Breast epithelium (tissue), 3 donors: ENCODE results near the gene FRG1.
"Not testable (repeated sequence)": the region's sequence is repeated elsewhere in the genome, so short reads cannot be mapped to it uniquely, and the experiment has no call there.

Experiments used
- POLR2A ChIP-seq: fragments of 450-650 bp; IDR thresholded peaks from one replicate; pipeline ENCODE4 v1.6.1; 2016; ENCODE audit warnings: antibody characterized with exemption, mild to moderate bottlenecking, moderate library complexity
- POLR2AphosphoS5 ChIP-seq, 3 donors: sonication (generic); formaldehyde crosslinking; IDR thresholded peaks; one replicate each; pipeline ENCODE4 v1.6.1; 2017; ENCODE audit warnings: antibody characterized with exemption in 3 of 3
- TF ChIP-seq, protein P1 (sequence below), 3 donors: fragments of 450-650 bp; IDR thresholded peaks; one replicate each; pipeline ENCODE4 v1.5.1; 2016 to 2017; ENCODE audit warnings: antibody characterized with exemption in 3 of 3, mild to moderate bottlenecking in 3 of 3, moderate library complexity in 3 of 3

DNA sequence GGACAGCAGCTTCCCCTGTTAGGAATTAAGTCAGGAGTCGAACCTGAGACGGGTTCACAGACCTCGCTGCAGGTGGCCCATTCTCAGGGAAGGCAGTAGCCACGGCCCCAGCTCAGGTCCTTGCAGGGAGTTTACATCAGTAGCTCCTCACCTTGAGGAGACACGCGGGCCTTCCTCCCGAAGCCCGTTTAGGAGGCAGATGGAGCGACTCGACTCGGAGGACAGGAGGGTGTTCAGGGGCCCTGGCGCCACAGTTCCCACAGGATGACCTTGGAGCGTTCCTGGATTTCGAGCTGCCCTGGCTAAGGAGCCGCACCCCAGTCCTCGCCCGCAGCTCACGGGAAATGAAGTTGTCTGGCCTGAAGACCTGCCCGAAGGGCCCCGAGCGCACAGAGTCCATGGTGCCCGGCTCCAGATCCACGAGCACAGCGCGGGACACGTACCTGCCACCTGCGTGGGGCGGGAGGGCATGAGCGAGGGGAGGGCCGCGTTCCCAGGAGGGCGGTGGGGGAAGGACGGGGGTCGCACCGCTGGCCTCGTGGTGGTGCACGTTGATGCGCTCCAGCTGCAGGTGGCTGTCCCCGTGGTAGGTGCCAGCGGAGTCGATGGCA lies 43.3 kb downstream of the FRG1 start:
- TF ChIP-seq, protein P1, sequence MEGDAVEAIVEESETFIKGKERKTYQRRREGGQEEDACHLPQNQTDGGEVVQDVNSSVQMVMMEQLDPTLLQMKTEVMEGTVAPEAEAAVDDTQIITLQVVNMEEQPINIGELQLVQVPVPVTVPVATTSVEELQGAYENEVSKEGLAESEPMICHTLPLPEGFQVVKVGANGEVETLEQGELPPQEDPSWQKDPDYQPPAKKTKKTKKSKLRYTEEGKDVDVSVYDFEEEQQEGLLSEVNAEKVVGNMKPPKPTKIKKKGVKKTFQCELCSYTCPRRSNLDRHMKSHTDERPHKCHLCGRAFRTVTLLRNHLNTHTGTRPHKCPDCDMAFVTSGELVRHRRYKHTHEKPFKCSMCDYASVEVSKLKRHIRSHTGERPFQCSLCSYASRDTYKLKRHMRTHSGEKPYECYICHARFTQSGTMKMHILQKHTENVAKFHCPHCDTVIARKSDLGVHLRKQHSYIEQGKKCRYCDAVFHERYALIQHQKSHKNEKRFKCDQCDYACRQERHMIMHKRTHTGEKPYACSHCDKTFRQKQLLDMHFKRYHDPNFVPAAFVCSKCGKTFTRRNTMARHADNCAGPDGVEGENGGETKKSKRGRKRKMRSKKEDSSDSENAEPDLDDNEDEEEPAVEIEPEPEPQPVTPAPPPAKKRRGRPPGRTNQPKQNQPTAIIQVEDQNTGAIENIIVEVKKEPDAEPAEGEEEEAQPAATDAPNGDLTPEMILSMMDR (IDR thresholded peaks at IDR 0.05), result not testable (repeated sequence)
- TF ChIP-seq POLR2A; POLR2AphosphoS5 (IDR thresholded peaks at IDR 0.05): not testable (repeated sequence)
